Measurements from ENCODE around the gene IRX1.

Gene IRX1

DNA sequence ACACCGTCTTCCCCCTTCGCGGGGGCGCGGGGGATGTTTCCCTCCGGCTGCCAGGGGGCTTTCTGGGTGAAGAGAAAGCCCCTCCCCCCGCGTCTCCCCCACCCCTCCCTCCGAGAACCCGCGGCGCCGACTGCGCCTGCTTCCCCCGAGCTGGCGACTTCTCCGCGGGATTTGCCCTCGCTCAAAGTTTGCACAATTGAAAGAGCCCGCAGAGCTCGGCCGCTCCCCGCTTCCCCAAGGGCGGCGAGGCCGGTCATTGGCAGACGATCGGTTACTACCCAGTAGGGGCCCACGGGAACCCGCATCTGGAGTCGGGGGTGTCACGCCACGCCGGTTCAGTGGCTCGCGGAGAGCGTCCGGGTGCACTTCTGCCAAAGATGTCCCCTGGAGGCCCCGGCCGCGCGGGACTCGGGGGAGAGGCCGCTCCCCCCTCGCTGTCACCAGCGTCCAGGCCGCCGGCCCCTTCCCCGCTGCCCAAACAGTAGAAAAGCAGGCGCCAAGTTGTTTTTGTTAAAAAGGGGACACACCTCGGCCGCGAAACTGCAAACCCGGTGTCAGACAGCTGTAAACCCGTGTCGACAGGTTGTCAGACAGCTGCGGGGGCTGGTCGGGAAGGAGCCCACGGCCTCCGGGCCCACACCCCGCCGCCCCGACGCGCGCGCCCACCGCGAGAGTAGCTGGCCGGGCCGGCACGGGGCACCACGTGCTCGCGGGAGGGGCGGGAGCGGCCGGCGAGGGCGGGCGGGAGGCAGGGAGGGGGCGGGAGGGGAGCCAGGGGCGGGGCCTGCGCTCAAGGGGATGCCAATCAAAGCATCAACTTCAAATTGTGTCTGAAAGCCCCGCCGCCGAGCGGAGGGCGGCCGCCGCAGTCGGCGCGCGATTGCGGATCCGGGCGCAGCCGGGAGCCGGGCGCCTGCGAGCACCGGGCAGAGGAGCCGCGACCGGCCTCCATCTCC lies at the start of gene IRX1:
IRX1 (plus strand) TSS at position 827 of the 956 bp plus-strand sequence. CDS start 274 bp downstream, outside the sequence.
- DNase-seq (ENCODE audit: low spot score) = no peak

DNA sequence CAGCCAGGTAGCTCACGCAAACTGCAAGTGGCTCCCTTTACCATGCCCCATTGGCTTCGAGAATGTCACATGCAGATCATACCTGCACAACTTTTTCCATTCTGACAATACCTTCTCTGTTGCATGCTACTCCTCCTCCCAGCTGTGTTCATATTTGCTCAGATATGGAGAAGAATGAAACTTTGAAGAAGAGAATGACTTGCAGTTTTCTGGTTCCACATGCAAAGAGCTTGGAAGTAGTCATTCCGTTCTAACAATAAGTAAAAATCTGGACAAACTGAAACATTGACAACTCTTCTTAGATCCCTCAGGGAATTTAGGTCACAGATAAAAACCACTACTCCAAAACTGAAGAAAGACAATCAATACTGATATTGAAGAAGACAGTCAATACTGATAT lies 49.6 kb upstream of the IRX1 start:
- no peak for DNase-seq (ENCODE audit: low spot score)

DNA sequence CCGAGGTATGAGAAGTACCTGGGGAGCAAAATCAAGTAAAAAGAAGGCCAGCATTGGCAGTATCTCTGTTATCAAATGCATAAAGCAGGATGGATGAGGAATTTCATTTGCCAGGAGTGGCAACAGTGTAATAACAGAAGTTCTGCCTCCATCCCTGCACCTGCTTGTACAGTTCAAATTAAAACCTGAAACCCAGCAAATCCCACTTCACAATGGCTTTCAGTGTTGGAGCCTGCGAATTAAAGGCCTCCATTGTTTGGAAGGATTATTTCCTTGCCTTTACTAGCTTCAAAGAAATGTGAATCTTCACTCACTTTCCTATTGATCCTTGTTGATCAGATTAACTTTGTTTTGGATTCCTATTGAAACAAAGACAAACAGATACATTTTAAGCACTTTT lies 31.5 kb upstream of the IRX1 start:
- DNase-seq (ENCODE audit: low spot score) = no peak

DNA sequence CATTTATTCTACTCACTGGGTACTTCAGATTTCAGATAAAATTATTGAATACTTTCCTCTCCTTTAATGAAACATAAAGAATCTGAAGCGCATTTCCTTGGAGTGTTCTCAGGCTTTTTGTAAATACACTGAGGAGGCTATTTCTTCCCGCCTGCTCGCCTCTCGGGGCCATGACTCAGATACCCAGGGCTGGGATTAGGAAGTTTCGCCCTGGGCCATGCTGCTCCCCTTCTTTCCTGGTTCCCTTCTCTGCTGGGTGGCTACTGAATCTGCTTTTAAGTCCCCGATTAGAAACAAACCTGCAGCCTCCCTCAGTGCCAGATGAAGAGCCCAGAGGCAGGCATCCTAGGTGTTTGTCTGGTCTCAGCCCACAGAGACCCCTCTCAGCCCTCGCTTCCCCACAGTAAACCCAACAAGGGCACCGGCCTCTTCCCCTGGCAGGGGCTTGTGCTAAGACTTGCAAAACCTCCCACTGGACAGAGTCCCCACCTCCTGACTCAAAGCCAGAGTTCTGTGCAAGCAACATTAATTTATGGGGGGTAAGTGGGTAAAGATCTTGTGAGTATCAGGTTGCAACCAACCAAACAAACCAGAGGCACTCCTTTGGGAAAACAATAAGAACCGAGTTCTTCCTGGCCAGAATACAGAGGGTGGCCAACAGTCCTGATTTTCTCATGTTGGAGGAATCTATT lies 30.7 kb upstream of the IRX1 start:
- no peak for DNase-seq (ENCODE audit: low spot score)

DNA sequence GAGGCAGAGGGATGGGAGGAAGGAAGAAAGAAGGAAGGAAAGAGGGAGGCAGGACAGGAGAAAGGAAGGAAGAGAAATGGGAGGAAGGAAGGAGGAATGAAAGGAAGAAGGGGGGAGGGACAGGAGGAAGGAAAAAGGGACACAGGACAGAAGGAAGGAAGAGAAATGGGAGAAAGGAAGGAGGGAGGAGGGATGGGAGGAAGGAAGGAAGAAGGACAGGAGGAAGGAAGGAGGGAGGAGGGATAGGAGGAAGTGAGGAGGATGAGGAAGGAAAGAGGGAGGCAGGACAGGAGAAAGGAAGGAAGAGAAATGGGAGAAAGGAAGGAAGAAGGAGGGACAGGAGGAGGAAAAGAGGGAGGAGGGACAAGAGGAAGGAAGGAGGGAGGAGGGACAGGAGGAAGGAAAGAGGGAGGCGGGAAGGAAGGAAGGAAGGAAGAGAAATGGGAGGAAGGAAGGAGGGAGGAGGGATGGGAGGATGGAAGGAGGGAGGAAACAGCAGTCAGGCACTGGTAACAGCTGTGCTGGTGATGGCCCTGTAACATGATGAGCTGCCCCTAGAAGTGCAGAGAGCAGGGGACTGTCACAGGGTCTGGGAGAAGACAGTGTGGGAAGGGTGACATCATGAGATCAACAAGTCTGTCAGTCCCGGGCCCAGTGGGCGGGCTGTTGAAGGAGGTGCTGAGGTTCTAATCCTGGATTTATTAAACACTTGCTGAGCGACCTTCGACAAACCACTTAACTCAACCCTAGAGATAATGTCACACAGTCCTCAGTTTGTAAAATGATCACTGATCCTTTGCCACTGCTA lies 10.7 kb upstream of the IRX1 start:
- no peak for DNase-seq (ENCODE audit: low spot score)

DNA sequence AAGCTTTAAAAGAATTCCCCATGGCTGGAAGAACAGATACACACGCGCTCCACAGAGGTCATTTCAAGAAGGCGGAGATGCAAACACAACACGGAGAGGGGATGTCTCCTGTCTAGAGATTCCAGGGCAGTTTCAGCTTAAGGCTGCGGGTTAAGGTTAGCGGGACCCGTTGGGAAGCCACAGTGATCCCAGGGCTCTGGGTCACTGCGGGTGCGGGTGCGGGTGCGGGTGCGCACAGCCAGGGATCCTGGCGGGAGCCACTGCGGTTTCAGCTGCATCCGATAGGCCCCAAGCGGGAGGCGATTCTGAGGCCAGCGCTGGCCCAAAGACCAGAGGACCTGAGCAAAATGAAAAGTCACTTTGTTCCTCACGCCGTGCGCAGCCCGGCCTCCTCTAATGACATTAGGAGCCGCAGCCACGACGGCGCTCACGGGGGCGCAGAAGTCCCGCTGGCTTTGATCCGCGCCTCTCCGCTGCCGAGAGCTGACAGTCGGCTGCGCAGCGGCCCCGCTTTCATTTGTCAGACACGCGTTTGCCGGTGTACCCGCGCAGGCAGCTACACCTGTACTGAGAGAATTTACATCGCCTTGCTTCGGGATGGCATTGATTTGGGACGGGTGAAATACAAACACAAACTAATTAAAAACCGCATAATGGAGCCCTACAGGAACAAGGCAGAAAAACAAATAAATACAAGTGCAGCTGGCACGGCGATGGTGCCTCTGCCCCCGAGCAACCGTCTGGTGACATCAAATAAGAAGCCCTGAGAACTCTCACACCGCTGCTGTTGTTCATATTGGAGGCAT lies 5.3 kb upstream of the IRX1 start:
- no peak for DNase-seq (ENCODE audit: low spot score)

DNA sequence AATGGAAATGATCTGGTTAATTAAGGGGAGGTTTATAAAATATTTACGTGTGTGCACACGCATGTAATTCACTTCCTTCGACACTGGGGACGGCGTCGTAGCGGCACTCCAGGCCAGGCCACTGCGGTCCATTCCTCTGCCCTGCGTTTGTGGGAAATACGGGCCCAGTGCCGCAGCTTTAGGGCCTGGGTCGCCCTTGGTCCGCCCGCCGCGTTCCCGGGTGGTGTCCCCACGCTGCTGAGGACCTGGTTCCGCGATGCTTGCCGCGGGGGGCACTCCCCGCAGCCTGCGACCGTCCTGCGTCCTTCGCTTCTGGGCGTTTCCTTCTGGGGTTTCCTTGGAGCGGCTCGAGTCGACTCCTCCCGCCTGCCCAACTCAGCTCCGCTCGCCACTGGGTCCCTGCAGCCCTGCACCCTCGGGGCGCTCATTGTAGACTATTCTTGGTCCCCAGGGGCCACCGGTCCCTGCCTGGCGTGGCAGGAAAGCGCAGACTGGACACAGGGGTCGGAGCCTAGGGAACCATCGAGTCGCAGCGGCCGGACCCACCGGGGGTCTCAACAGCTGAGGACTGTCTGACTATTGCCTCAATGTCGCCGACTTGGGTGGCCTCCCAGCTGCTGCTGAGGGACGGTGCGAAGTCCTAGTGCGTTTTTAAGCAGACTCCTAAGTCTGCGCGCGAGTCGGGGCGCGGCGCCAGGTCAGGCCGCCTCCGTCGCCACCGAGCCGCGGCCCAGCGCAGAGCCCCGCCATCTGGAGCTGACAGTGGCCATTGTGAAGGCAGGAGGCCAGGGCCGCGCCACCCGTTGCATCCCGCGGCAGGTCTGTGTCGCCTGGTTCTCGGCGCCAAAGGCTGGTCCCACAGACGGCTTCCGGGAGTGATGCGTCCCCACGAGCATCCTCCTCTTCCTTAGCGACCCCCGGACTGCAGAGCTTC lies 4.4 kb upstream of the IRX1 start:
- DNase-seq (ENCODE audit: low spot score) = no peak

DNA sequence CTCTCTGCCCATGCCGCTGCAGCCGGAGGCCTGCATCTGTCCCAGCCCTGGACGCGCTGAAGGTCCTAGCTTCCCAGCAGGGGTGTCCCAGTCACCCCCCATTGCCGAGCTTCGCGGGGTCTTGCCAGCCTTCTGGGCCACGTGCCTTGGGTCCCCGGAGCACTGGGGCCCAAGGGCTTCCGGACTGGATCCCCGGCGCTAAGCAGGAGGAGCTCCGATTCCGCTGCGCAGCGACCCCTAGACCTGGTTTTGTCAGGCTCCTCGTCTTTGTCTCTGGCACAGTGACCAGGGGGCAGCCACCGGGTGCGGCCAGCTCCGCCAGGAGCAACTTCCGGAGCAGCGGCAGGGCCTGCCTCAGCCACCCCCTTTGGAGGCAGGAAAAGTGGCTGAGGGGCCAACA lies 3.3 kb upstream of the IRX1 start:
- DNase-seq (ENCODE audit: low spot score) = no peak

DNA sequence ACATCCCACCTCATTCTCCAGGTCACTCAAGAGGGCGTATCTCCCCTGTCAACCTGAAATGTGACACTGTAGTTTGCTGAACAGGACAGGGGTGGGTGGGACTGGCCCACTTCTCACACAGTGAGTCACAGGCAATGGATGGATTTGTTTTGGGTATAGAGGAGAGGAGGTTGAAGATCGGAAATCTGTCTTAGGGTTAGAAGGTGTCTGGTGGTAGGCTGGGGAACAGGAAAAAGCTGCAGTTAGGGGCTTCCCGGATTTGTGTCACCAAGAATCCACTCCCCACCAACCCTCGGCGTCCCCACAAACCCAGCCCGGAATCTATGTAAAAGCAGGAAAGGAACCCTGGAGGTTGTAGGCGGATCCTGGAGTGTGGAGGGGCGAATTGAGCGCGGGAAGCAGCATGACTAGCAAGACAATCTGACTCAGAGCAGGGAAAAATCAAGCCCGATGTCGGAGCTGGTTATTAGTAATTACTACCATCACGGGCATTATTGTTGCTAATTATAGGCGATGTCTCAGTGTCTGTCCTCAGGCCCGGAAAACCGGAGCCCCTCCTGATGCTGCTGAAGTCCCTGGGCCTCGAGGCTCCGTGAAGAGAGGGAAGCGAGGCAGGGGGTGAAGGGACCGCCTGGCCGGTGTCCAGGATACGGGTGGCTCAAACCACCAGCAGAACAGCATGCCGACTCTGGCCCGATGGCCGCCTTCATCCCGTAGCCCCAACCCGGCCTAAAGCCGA lies 1.7 kb upstream of the IRX1 start:
- DNase-seq (ENCODE audit: low spot score) = no peak

DNA sequence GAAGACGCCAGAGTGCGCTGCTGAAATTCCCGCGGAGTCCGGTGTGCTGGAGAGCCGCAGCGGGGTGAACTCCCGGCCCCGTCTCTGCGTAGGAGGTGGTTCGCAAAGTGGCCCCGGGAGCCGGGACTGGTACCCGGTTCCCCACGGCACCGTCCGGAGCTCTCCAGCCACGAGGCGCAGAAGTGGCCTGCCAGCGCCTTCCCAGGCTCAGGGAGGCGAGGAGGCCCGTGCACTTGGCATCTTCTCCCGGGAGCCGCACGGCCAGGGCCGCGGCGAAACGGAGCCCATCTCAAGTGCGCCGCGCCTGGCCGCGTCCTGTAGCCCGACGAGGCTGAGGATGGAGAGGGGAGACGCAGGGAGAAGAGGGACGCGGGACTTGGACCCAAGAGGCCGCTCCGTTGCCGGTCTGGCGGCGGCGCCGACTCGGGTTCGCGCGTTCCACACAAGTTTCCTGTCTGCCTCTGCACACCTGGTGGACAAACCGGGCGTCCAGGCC lies 1.1 kb upstream of the IRX1 start:
- no peak for DNase-seq (ENCODE audit: low spot score)

DNA sequence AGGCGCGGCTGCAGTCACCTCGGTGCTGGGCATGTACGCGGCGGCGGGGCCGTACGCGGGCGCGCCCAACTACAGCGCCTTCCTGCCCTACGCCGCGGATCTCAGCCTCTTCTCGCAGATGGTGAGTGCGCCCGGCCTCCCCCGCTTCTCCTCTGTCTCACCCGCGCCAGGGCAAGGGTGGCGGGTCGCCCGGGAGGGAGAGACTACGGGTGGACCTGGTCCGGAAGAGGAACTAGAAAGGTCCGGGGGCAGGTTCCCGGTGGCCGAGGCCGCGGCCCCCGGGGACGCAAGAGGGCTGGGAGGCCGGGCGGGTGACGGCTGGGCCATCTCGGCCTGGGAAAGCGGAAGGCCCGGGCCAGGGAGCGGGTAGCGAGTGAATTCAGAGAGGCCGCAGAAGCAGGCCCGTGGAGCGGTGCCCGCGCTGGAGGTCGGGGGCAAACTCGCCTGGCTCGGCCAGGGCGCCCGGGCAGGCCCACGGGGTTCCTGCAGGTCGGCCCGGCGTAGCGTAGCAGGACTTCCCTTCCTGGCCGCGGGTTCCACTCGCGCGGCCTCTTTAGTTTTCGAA lies 711 bp downstream of the IRX1 start:
- DNase-seq (ENCODE audit: low spot score) = no peak

DNA sequence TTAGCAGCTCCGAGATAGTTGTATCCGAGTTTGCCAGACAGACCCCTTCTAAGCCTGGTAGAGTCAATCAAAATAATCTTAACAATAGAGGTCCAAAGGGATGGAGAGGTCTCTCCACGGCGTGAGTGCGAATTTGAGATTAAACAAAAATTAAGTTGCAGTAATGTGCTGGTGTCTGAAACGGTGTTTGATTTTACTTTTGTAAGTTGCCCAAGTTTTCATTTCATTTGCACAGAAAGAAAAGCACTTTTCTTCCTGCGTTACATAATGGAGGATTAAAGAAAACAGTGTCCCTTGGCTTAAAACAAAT lies 1.2 kb downstream of the IRX1 start:
- no peak for DNase-seq (ENCODE audit: low spot score)

DNA sequence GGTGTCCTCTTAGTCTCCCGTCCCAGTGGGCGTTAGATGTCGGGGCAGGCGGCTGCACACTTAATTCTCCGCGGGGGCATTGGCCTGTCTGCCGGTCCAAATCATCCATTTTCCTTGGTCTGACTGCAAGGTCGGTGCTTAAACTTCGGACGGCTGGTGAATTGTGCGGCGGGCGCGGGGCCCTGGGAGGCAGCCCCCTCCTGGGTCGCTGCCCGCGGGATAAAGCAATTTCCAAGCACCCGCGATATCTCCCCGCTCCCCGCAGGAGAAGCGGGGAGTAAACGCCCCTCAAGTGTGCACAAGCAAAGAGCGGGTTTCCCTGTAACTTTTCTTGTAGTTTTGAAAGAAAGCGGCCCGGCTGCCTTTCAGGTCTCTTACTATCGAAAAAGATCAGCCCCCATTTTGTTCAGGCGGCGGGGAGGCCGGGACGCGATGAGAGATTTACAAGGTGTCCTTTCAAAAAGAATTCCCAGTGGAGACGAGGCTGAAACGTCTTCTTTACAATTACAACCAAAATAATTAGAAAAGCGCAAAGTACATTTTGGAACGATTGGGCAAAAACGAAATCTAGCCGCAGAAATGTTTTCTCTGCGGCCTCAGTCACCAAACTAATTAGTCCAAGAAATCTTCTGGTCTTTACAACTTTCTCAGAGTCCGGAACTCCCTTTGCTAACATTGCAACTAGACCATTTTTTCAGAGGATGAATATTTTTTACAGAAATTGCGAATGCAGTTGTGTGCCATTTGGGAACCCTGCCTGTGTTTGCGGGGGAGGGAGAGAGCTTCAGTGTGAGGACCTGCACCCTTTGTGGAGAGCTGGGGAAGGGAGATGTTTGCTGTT lies 1.8 kb downstream of the IRX1 start:
- no peak for DNase-seq (ENCODE audit: low spot score)

DNA sequence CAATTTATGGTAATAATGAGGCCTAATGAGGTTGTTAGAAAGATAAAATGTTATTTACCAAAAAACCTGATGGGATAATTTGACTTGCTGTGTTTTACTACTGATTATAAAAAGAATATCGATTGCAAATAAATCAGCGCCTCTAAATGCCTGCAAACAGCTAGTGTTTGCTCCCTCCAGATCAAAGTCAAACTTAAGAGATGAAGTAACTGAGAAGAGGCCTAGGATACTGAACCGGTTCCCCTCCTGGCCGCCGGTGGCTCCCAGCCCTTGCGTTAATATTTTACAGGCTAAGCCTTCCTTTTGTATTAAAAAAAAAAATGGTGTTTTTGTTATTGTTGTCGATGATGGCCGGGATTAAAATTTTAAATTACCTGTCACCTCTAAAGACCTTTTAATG lies 2.6 kb downstream of the IRX1 start:
- no peak for DNase-seq (ENCODE audit: low spot score)

DNA sequence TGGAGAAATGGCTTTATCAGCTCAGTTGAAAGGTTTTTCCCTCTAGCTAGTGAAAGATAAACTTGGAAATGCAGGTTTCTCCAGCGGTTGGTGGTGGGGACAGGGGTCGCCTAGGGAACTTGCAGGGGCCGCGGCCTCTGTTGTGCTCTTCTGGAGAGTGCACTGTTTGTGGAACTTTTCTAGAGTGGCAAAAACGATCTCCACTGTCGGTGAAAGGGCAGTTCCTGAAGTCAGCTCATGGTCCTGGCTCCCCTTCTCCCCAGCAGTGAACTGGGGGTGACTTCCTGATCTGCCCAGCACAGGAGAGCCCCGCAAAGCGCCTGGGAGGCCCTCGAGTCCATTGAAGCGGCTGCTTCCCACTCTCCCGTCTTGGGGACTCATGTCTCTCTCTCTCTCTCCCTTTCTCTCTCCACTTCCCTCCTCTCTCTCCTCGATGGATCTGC lies 3.2 kb downstream of the IRX1 start:
- no peak for DNase-seq (ENCODE audit: low spot score)

DNA sequence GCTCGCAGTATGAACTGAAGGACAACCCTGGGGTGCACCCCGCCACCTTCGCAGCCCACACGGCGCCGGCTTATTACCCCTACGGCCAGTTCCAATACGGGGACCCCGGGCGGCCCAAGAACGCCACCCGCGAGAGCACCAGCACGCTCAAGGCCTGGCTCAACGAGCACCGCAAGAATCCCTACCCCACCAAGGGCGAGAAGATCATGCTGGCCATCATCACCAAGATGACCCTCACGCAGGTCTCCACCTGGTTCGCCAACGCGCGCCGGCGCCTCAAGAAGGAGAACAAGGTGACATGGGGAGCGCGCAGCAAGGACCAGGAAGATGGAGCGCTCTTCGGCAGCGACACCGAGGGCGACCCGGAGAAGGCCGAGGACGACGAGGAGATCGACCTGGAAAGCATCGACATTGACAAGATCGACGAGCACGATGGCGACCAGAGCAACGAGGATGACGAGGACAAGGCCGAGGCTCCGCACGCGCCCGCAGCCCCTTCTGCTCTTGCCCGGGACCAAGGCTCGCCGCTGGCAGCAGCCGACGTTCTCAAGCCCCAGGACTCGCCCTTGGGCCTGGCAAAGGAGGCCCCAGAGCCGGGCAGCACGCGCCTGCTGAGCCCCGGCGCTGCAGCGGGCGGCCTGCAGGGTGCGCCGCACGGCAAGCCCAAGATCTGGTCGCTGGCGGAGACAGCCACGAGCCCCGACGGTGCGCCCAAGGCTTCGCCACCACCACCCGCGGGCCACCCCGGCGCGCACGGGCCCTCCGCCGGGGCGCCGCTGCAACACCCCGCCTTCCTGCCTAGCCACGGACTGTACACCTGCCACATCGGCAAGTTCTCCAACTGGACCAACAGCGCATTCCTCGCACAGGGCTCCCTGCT lies 3.8 kb downstream of the IRX1 start:
- DNase-seq (ENCODE audit: low spot score) = no peak
